Astrocyte (in vitro differentiated cells and primary cell): ENCODE data around the gene SULF2.

Experiments
- EZH2 ChIP-seq: IDR thresholded peaks from 2 replicates; pipeline ENCODE4 v1.6.1; 2012; ENCODE audit warnings: mild to moderate bottlenecking, low read length, inconsistent platforms; ENCODE audit not compliant: insufficient read depth
- TF ChIP-seq, protein P1 (sequence below): IDR thresholded peaks from 2 replicates; pipeline ENCODE4 v1.5.1; 2011; ENCODE audit warnings: low read depth, mild to moderate bottlenecking, inconsistent platforms, low read length, moderate library complexity; ENCODE audit not compliant: insufficient read depth

DNA sequence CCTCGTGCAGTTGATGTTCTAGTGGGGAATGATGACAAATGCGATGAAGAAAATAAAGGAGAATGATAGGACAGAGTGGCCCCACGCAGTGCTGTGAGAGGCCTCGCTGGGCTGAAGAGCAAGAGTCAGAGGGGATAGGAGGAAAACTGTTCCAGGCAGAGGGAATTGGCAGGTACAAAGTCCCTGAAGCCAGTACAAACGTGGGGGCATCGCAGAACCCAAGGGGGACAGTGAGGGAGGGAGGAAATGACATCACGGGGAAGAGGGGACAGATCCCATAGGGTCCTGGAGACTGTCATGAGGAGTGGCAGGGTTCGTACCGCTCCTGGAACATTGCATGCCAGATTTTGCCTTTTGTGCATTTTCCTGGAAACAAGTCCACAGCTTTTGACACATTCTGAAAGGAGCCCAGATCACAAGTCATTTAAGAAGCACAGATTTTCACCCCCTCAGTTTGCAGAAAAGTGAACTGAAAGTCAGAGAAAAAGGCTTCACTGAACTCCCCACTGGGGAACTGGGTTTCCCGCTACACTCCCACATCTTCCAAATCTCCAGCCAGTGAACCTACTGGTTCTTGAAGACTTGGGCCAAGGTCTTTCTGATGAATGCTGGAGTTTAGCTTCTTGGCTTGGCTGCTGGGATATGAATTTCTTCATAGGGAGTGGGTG lies 77.0 kb downstream of the SULF2 start:
- TF ChIP-seq, protein P1, sequence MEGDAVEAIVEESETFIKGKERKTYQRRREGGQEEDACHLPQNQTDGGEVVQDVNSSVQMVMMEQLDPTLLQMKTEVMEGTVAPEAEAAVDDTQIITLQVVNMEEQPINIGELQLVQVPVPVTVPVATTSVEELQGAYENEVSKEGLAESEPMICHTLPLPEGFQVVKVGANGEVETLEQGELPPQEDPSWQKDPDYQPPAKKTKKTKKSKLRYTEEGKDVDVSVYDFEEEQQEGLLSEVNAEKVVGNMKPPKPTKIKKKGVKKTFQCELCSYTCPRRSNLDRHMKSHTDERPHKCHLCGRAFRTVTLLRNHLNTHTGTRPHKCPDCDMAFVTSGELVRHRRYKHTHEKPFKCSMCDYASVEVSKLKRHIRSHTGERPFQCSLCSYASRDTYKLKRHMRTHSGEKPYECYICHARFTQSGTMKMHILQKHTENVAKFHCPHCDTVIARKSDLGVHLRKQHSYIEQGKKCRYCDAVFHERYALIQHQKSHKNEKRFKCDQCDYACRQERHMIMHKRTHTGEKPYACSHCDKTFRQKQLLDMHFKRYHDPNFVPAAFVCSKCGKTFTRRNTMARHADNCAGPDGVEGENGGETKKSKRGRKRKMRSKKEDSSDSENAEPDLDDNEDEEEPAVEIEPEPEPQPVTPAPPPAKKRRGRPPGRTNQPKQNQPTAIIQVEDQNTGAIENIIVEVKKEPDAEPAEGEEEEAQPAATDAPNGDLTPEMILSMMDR = no peak
- no peak for TF ChIP-seq EZH2
